Measurements from ENCODE around the gene PAPPA.

PAPPA gene

DNA sequence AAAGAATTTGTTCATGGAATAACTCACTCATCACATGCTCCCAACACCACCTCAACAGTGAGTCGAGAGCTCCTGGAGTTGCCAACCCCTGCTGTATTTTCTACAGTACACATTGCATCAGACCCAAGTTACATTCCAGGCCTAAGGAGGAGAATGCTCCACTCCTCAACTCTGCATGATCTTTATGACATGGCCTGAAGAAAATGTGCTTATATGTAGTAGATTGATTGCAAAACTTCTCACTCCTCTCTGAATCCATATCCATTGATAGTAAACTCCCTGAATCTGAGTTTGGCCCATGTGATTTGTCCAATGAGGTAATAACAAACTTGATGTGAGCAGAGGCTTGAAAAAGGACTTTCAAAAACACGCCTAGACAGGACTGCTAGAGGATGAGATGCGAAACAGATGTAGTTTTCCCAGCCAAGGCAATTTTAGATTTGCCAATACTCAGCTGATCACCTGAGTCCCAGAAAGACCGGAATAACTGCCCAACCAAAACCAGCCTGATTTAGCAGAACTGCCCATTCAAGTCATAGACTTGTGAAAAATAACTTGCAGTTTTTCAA lies 29.0 kb upstream of the PAPPA start:
- no peak for DNase-seq
- H3K27ac ChIP-seq (ENCODE audit: insufficient read depth in 1 of 2, low read depth in 1 of 2, low read length in 2 of 2, poor library complexity in 1 of 2, severe bottlenecking in 2 of 2): no peak overlapping the region
- CTCF ChIA-PET: no interaction called here
- POLR2A ChIA-PET: no interaction called here
- H3K36me3 ChIP-seq (ENCODE audit: control insufficient read depth in 4 of 4, insufficient read depth in 4 of 4, low read length in 3 of 4): no peaks in the 10 kb centered on the region
- H3K27me3 ChIP-seq (replicated peaks in 2 of 5; ENCODE audit: control insufficient read depth in 4 of 5, insufficient read depth in 5 of 5, low read length in 4 of 5): no peaks in the 10 kb centered on the region
- peaks cover 0 to 1% (median 0%) of the 10 kb centered on the region in 5 experiments for H3K9me3 ChIP-seq (ENCODE audit: control extremely low read depth in 1 of 5, control insufficient read depth in 4 of 5, insufficient read depth in 2 of 5, low read depth in 1 of 5, low read length in 4 of 5)
- WGBS (ENCODE audit: insufficient coverage): 94% methylated on average over 3 of the region's 4 CpGs
- H3K4me1 ChIP-seq (ENCODE audit: control extremely low read depth in 1 of 4, control insufficient read depth in 4 of 4, insufficient read depth in 4 of 4, low read length in 3 of 4): no peaks in the 10 kb centered on the region
- no peak overlapping the region for H3K4me3 ChIP-seq (ENCODE audit: control insufficient read depth in 1 of 7, extremely low read depth in 1 of 7, insufficient read depth in 4 of 7, low read depth in 2 of 7, low read length in 6 of 7)

DNA sequence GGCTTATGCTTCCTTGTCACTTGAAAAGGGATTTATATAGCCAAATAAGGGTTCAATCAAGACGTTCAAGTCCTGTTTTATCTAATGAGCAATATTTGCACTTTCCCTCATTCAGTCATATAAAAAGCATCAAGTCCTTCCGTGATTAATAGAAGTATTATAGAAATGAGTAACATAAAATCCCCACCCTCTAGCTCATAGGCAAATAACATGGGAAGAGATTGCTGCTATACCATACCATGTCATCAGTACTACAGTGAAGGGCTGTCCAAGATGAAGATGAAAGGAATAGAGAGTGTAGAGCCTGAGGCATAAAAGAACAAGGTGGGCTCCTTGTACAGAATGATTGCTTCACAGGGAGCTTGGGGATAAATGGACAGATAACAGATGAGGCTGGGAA lies 20.4 kb upstream of the PAPPA start:
- ChIA-PET CTCF (no interaction called here), POLR2A (no interaction called here)
- H3K9me3 ChIP-seq (ENCODE audit: control extremely low read depth in 1 of 5, control insufficient read depth in 4 of 5, insufficient read depth in 2 of 5, low read depth in 1 of 5, low read length in 4 of 5): peaks cover 0 to 4% (median 0%) of the 10 kb centered on the region in 5 experiments
- H3K36me3 ChIP-seq (ENCODE audit: control insufficient read depth in 4 of 4, insufficient read depth in 4 of 4, low read length in 3 of 4): no peaks in the 10 kb centered on the region
- no peaks in the 10 kb centered on the region for H3K27me3 ChIP-seq (replicated peaks in 2 of 5; ENCODE audit: control insufficient read depth in 4 of 5, insufficient read depth in 5 of 5, low read length in 4 of 5)
- H3K27ac ChIP-seq (ENCODE audit: insufficient read depth in 1 of 2, low read depth in 1 of 2, low read length in 2 of 2, poor library complexity in 1 of 2, severe bottlenecking in 2 of 2): no peak overlapping the region
- WGBS (ENCODE audit: insufficient coverage): no CpG with 5 or more reads among the region's 2 CpGs
- H3K4me1 ChIP-seq (ENCODE audit: control extremely low read depth in 1 of 4, control insufficient read depth in 4 of 4, insufficient read depth in 4 of 4, low read length in 3 of 4): no peaks in the 10 kb centered on the region
- no peak for DNase-seq
- no peak overlapping the region for H3K4me3 ChIP-seq (ENCODE audit: control insufficient read depth in 1 of 7, extremely low read depth in 1 of 7, insufficient read depth in 4 of 7, low read depth in 2 of 7, low read length in 6 of 7)

DNA sequence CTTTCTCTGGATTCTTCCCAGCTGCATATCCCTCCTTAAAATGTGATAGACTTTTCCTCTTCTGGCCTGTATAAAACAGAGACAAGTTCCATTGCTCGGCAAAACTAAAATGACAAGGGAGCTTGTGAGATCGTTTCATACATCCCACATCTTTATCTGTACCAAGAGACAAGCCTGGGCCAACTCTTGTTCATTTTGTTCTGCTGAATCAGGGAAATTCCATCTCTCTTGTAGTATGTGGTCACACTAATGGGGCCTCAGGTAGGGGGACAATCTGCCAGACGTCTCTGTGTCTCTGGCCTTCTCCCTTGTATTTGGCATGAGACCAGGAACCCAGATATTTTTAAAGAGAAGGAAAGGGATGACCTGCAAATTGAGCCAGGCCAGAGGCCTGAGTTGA lies 18.6 kb upstream of the PAPPA start:
- Histone ChIP-seq H3K4me1 (ENCODE audit: control extremely low read depth in 1 of 4, control insufficient read depth in 4 of 4, insufficient read depth in 4 of 4, low read length in 3 of 4) (no peaks in the 10 kb centered on the region), H3K9me3 (ENCODE audit: control extremely low read depth in 1 of 5, control insufficient read depth in 4 of 5, insufficient read depth in 2 of 5, low read depth in 1 of 5, low read length in 4 of 5) (peaks cover 0 to 4% (median 0%) of the 10 kb centered on the region in 5 experiments), H3K36me3 (ENCODE audit: control insufficient read depth in 4 of 4, insufficient read depth in 4 of 4, low read length in 3 of 4) (no peaks in the 10 kb centered on the region), H3K27me3 (replicated peaks in 2 of 5; ENCODE audit: control insufficient read depth in 4 of 5, insufficient read depth in 5 of 5, low read length in 4 of 5) (no peaks in the 10 kb centered on the region), H3K4me3 (ENCODE audit: control insufficient read depth in 1 of 7, extremely low read depth in 1 of 7, insufficient read depth in 4 of 7, low read depth in 2 of 7, low read length in 6 of 7) (no peak overlapping the region), H3K27ac (ENCODE audit: insufficient read depth in 1 of 2, low read depth in 1 of 2, low read length in 2 of 2, poor library complexity in 1 of 2, severe bottlenecking in 2 of 2) (no peak overlapping the region)
- ChIA-PET POLR2A (no interaction called here), CTCF (no interaction called here)
- 83% methylated on average over 2 of the region's 3 CpGs for WGBS (ENCODE audit: insufficient coverage)
- no peak for DNase-seq

DNA sequence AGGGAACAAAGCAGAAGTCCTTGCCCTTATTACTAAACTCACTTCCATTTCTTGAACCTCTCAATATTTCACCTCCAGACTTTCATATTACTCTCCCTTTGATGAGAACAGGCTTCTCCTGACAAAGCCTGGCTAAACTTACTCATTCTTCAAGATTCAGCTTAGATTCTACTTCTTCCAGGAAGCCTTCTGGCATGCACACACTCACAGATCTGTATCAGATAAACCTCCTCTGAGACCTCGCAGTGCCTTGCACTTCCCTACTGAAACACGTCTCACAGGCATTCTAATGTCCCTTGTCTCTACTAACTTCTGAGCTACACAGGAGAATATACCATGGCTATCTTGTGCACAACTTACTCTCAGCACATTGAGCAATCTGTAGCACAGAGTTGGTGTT lies 16.6 kb upstream of the PAPPA start:
- Histone ChIP-seq H3K4me1 (ENCODE audit: control extremely low read depth in 1 of 4, control insufficient read depth in 4 of 4, insufficient read depth in 4 of 4, low read length in 3 of 4) (no peaks in the 10 kb centered on the region), H3K9me3 (ENCODE audit: control extremely low read depth in 1 of 5, control insufficient read depth in 4 of 5, insufficient read depth in 2 of 5, low read depth in 1 of 5, low read length in 4 of 5) (no peaks in the 10 kb centered on the region), H3K27ac (ENCODE audit: insufficient read depth in 1 of 2, low read depth in 1 of 2, low read length in 2 of 2, poor library complexity in 1 of 2, severe bottlenecking in 2 of 2) (no peak overlapping the region), H3K27me3 (replicated peaks in 2 of 5; ENCODE audit: control insufficient read depth in 4 of 5, insufficient read depth in 5 of 5, low read length in 4 of 5) (no peaks in the 10 kb centered on the region), H3K4me3 (ENCODE audit: control insufficient read depth in 1 of 7, extremely low read depth in 1 of 7, insufficient read depth in 4 of 7, low read depth in 2 of 7, low read length in 6 of 7) (no peak overlapping the region), H3K36me3 (ENCODE audit: control insufficient read depth in 4 of 4, insufficient read depth in 4 of 4, low read length in 3 of 4) (no peaks in the 10 kb centered on the region)
- ChIA-PET CTCF (no interaction called here), POLR2A (no interaction called here)
- WGBS (ENCODE audit: insufficient coverage): 95% methylated on average over 2 of the region's 2 CpGs
- no peak for DNase-seq

DNA sequence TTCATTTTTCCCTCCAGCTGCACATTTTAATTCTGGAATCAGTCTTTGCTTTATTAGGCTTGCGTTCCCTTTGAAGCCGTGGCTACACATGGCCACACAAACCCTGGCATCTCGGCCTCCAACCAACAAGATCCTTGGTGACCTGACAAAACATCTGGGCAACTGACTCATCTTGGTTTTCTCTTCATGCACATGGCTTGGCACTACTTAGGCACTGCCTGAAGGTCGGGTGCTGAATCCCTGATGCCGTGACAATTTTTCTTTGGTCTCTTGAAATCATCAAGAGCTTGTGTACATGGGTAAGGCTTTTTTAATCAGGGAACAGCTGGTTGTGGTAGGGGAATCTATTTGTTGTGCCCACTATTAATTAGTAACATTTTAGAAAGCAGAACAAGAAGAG lies 16.0 kb upstream of the PAPPA start:
- CTCF ChIA-PET: no interaction called here
- Histone ChIP-seq H3K36me3 (ENCODE audit: control insufficient read depth in 4 of 4, insufficient read depth in 4 of 4, low read length in 3 of 4) (no peaks in the 10 kb centered on the region), H3K4me1 (ENCODE audit: control extremely low read depth in 1 of 4, control insufficient read depth in 4 of 4, insufficient read depth in 4 of 4, low read length in 3 of 4) (no peaks in the 10 kb centered on the region), H3K27ac (ENCODE audit: insufficient read depth in 1 of 2, low read depth in 1 of 2, low read length in 2 of 2, poor library complexity in 1 of 2, severe bottlenecking in 2 of 2) (no peak overlapping the region), H3K9me3 (ENCODE audit: control extremely low read depth in 1 of 5, control insufficient read depth in 4 of 5, insufficient read depth in 2 of 5, low read depth in 1 of 5, low read length in 4 of 5) (no peaks in the 10 kb centered on the region), H3K27me3 (replicated peaks in 2 of 5; ENCODE audit: control insufficient read depth in 4 of 5, insufficient read depth in 5 of 5, low read length in 4 of 5) (no peaks in the 10 kb centered on the region), H3K4me3 (ENCODE audit: control insufficient read depth in 1 of 7, extremely low read depth in 1 of 7, insufficient read depth in 4 of 7, low read depth in 2 of 7, low read length in 6 of 7) (no peak overlapping the region)
- DNase-seq: no peak
- WGBS (ENCODE audit: insufficient coverage): 100% methylated on average over 3 of the region's 5 CpGs
- POLR2A ChIA-PET: no interaction called here

DNA sequence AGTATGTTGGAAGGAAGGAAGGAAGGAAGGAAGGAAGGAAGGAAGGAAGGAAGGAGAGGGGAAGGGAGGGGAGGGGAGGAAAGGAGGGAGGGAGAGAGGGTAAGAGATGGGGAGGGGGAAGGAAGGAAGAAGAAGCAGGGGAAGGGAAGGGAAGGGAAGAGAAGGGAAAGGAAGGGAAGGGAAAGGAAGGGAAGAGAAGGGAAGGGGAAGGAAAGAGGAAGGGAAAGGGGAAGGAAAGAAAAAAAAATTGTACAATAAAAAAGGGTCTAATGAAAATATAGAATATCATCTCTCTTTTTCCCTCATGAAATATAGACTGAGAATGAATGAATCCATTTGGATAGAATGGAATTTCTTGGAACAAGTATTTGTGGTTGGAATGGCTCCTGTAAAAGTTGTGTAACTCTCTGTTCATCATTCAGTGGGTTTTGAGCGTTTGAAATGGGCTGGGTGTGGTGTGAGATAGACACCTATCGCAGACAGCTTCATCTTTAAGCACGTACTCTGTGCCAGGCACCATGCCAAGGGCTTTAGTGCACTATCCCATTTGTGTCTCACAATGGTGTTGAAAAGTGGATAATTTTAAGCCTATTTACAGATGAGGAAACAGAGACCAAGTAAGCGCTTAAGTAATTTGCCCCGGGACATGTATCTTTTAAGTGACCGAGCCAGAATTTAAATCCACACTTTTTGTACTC lies 11.6 kb upstream of the PAPPA start:
- Histone ChIP-seq H3K9me3 (ENCODE audit: control extremely low read depth in 1 of 5, control insufficient read depth in 4 of 5, insufficient read depth in 2 of 5, low read depth in 1 of 5, low read length in 4 of 5) (no peaks in the 10 kb centered on the region), H3K4me1 (ENCODE audit: control extremely low read depth in 1 of 4, control insufficient read depth in 4 of 4, insufficient read depth in 4 of 4, low read length in 3 of 4) (no peaks in the 10 kb centered on the region), H3K27me3 (replicated peaks in 2 of 5; ENCODE audit: control insufficient read depth in 4 of 5, insufficient read depth in 5 of 5, low read length in 4 of 5) (peaks cover 0 to 9% (median 2%) of the 10 kb centered on the region in 5 experiments), H3K36me3 (ENCODE audit: control insufficient read depth in 4 of 4, insufficient read depth in 4 of 4, low read length in 3 of 4) (no peaks in the 10 kb centered on the region), H3K27ac (ENCODE audit: insufficient read depth in 1 of 2, low read depth in 1 of 2, low read length in 2 of 2, poor library complexity in 1 of 2, severe bottlenecking in 2 of 2) (no peak overlapping the region), H3K4me3 (ENCODE audit: control insufficient read depth in 1 of 7, extremely low read depth in 1 of 7, insufficient read depth in 4 of 7, low read depth in 2 of 7, low read length in 6 of 7) (no peak overlapping the region)
- WGBS (ENCODE audit: insufficient coverage): 100% methylated on average over 6 of the region's 6 CpGs
- DNase-seq: no peak
- CTCF ChIA-PET: no interaction called here
- POLR2A ChIA-PET: no interaction called here

DNA sequence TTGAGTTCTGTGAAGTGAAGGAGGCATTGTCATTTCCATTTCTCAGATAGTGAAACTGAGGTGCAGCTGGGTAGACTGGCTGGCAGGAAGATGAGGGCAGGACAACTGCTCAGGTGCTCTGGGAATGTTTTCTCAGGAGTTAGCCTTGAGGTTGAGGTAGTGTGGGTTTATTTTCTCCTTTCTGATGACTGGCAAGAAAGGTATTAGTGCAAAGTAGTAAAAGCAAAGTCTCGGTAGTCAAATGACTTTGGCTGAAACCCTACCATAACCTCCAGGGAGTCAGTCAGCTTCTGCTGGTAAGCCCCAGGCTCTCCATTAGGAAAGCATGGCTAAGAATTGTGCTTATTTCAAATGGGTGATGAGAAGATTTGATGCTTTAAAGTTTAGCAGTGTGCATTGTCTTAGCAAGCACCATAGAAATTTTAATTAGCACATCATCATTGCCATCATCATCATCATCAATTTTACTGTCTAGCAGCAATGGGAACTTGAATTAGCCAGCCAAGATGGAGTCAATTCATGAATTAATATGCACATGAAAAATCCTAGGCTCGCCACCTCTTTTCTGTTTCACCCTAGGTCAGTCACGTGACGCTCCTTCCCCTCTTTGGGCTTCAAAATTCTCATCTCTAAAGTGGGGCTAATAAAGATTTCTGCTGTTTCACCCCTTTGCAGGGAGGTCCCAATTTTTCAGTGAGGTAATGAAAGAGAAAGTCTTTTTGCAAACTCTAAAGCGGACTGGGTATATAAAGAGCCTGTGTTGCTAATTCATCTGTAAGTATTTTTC lies 10.7 kb upstream of the PAPPA start:
- 82% methylated on average over 3 of the region's 5 CpGs for WGBS (ENCODE audit: insufficient coverage)
- DNase-seq: no peak
- Histone ChIP-seq H3K27ac (ENCODE audit: insufficient read depth in 1 of 2, low read depth in 1 of 2, low read length in 2 of 2, poor library complexity in 1 of 2, severe bottlenecking in 2 of 2) (no peak overlapping the region), H3K36me3 (ENCODE audit: control insufficient read depth in 4 of 4, insufficient read depth in 4 of 4, low read length in 3 of 4) (no peaks in the 10 kb centered on the region), H3K4me3 (ENCODE audit: control insufficient read depth in 1 of 7, extremely low read depth in 1 of 7, insufficient read depth in 4 of 7, low read depth in 2 of 7, low read length in 6 of 7) (no peak overlapping the region), H3K9me3 (ENCODE audit: control extremely low read depth in 1 of 5, control insufficient read depth in 4 of 5, insufficient read depth in 2 of 5, low read depth in 1 of 5, low read length in 4 of 5) (no peaks in the 10 kb centered on the region), H3K4me1 (ENCODE audit: control extremely low read depth in 1 of 4, control insufficient read depth in 4 of 4, insufficient read depth in 4 of 4, low read length in 3 of 4) (no peaks in the 10 kb centered on the region), H3K27me3 (replicated peaks in 2 of 5; ENCODE audit: control insufficient read depth in 4 of 5, insufficient read depth in 5 of 5, low read length in 4 of 5) (peaks cover 0 to 16% (median 3%) of the 10 kb centered on the region in 5 experiments)
- POLR2A ChIA-PET: no interaction called here
- CTCF ChIA-PET: no interaction called here
